COLO668 (cell line): Measurements from ENCODE around the gene CCND1.

Experiments used
- DNase-seq: peaks from one replicate; lab custom pipeline; 2025; ENCODE audit not compliant: unreplicated experiment; lab: John Stamatoyannopoulos, UW

Gene CCND1

DNA sequence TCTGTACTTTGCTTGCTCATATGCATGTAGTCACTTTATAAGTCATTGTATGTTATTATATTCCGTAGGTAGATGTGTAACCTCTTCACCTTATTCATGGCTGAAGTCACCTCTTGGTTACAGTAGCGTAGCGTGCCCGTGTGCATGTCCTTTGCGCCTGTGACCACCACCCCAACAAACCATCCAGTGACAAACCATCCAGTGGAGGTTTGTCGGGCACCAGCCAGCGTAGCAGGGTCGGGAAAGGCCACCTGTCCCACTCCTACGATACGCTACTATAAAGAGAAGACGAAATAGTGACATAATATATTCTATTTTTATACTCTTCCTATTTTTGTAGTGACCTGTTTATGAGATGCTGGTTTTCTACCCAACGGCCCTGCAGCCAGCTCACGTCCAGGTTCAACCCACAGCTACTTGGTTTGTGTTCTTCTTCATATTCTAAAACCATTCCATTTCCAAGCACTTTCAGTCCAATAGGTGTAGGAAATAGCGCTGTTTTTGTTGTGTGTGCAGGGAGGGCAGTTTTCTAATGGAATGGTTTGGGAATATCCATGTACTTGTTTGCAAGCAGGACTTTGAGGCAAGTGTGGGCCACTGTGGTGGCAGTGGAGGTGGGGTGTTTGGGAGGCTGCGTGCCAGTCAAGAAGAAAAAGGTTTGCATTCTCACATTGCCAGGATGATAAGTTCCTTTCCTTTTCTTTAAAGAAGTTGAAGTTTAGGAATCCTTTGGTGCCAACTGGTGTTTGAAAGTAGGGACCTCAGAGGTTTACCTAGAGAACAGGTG lies 11.1 kb downstream of the CCND1 start:
- DNase-seq, result no peak

DNA sequence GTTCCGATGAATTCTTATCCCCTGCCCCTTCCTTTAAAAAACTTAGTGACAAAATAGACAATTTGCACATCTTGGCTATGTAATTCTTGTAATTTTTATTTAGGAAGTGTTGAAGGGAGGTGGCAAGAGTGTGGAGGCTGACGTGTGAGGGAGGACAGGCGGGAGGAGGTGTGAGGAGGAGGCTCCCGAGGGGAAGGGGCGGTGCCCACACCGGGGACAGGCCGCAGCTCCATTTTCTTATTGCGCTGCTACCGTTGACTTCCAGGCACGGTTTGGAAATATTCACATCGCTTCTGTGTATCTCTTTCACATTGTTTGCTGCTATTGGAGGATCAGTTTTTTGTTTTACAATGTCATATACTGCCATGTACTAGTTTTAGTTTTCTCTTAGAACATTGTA lies 12.0 kb downstream of the CCND1 start:
- DNase-seq, result no peak

DNA sequence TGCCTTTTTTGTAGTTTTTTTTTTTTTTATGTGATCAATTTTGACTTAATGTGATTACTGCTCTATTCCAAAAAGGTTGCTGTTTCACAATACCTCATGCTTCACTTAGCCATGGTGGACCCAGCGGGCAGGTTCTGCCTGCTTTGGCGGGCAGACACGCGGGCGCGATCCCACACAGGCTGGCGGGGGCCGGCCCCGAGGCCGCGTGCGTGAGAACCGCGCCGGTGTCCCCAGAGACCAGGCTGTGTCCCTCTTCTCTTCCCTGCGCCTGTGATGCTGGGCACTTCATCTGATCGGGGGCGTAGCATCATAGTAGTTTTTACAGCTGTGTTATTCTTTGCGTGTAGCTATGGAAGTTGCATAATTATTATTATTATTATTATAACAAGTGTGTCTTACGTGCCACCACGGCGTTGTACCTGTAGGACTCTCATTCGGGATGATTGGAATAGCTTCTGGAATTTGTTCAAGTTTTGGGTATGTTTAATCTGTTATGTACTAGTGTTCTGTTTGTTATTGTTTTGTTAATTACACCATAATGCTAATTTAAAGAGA lies 12.5 kb downstream of the CCND1 start:
- DNase-seq, result no peak

DNA sequence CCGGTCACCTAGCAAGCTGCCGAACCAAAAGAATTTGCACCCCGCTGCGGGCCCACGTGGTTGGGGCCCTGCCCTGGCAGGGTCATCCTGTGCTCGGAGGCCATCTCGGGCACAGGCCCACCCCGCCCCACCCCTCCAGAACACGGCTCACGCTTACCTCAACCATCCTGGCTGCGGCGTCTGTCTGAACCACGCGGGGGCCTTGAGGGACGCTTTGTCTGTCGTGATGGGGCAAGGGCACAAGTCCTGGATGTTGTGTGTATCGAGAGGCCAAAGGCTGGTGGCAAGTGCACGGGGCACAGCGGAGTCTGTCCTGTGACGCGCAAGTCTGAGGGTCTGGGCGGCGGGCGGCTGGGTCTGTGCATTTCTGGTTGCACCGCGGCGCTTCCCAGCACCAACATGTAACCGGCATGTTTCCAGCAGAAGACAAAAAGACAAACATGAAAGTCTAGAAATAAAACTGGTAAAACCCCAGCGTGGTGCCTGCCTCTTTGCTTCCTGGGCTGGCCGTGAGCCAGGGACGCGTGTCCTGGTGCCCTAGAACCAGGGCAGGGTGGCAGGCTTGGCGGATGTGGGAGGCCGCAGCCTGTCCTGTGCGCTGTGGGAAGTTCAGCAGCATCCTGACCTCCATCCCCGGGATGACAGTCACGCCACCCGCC lies 13.2 kb downstream of the CCND1 start:
- peak; percentile 58 for DNase-seq

DNA sequence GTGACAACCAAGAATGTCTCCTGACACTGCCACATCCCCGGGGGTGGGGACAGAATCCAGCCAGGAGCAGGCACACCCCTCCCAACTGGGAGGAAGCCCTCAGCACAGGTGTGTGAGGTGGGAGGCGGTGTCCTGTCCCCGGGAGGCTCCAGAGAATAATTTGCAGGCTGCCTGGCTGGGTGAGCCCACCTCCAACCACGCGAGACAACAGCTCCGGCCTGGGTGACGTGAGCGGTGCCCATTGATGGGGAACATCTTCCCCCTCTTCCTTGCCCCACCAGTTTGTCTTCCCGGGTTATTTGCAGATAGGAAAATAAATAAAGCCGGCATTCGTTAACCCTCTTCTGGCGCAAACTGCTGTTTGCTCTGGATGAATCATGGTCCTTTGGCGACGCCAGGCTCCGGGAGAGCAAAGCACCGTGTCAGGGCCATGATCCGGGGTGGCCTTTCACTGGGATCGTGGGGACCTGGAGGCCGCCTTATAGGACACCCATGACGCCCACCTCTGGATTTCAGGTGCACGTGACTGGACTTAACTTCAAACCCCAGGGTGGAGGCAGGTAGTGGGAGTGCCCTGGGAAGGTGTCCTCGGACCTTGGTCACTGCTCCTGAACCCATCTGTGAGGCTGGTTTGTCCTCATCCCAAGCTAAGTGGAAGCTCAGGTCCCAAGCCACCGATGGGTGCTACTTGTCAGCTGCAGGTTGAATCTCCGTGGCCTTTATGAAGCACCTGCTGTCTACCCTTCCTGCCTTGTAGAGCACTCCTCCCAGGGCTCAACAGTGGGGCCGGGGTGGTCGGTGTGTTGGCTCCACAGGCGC lies 13.9 kb downstream of the CCND1 start:
- DNase-seq, result peak; percentile 59

DNA sequence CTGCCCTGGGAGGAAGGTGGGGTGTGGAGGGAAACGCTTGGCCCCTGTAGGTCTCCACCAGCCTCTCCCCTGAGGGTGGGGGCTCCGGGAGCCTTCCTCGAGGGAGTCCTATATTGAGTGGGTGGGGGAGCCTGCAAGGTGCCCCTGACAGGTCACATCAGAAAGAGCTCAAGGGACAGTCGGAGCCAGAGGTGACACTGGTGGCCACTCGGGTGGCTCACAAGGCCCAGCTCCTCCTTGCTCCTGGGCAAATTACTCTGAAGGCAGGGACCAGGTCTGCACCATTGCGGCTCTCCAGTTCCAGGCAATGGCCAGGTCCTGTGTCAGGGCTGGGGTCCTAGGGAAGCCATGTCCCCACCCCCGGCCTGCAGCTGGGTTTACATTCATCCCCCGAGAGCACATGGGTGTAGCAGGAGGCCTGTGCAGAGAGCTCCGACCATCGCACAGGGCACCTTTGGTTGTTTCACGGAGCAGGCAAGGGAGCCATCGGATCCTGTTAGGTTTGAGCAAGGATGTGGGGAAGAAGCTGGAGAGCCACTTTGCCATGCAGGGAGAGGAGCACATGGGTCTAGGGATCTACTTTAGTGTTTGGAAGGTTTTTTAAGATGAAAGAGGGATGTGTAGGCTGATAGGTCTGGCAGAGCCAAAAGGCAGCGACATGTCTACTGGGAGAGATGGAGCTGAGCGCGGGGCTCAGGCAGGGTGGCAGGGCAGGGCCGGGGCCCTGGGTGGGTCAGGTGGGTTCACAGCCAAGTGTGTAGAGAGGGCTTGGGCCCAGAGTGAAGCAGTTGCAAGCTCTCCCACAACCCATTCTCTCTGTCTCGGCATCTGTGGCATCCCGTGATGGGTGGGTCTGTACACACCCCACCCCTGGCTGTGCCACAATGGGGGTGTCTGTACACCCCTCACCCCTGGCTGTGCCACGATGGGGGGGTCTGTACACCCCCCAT lies 14.8 kb downstream of the CCND1 start:
- DNase-seq, result no peak

DNA sequence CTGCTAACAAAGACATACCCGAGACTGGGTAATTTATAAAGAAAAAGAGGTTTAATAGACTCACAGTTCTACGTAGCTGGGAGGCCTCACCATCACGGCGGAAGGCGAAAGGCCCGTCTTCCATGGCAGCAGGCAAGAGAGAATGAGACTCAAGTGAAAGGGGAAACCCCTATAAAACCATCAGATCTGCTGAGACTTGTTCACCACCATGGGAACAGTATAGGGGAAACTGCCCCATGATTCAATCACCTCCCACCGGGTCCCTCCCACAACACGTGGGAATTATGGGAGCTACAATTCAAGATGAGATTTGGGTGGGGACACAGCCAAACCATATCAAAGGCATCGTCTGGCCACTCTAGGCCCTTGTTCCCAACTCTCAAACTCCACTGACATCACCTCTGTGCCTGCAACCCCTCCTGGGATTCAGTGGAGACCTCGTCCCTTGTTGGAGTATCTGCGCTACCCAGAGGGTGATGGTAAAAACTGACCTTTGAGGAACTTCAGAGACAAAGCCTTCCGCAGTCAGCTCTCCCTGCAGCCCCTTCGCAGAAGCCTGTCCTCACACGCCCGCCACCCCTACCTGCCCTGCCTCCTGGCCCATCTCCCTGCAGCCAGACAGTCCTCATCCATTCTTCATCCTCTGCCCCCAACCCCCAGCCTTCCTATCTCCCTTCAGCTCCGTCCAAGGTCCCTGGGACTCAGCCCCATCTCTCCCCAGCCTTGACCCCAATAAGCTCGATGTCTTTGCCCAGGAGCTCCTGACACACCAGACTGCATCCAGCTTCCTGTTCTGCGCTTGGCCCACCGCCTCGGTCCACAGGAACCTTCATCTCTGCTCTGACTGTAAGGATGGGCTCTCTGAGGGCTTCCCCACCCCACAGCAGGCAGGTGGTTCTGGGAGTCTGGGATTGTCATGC lies 15.8 kb downstream of the CCND1 start:
- no peak for DNase-seq

DNA sequence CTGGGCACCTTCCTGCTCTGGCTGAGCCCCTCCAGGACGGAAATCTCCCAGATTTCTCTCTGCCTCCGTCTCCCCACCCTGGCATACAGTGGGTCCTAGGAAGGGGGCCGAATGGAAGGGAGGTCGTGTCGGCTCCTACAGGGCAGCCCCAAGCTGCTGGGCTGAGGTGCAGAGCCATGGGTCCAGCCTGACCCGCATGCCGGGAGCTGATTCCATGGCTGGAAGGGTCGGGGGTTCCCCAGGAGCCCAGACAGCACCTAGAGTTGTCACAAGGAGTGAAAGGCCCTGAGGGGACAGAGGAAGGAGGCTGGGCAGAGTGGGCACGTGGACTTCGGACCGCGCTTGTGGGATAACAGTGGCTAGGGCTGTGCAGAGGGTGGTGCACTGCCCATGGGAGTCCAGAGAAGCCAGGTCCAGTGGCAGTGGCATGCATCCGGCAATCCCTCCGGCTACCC lies 16.5 kb downstream of the CCND1 start:
- no peak for DNase-seq

DNA sequence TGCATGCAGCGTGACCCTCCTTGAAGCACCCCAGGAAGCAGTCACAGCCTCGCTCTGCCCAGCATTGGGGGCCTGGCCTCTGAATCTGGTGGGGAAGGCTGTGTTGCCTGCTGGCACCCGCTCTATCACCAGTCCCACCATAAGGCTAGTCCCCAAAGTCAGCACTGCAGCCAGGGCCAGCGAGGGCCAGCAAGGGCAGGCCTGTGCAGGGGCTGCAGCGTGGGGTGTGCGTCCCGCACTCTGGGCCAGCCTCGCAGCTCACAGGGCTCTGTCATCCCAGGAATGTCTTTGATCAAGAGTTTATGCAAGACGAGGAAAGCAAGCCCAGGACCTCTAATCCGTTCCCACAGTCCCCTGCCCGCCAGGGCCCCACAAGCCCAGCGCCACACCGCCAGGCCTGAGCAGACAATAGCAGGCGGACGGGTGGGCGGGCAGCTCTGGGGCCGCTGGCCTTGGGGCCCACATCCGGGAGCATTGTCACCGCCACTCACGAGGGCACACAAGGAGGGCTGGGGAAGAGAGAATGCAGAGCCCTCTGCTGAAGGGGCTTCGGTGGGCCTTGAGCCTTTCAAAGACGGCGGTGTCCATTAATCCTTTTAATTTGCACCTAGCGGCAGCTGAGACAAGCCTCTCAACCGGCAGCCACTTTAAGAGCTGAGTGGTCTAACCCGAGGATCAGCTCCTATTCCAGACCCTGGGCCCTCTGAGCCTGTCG lies 17.1 kb downstream of the CCND1 start:
- DNase-seq, result no peak

DNA sequence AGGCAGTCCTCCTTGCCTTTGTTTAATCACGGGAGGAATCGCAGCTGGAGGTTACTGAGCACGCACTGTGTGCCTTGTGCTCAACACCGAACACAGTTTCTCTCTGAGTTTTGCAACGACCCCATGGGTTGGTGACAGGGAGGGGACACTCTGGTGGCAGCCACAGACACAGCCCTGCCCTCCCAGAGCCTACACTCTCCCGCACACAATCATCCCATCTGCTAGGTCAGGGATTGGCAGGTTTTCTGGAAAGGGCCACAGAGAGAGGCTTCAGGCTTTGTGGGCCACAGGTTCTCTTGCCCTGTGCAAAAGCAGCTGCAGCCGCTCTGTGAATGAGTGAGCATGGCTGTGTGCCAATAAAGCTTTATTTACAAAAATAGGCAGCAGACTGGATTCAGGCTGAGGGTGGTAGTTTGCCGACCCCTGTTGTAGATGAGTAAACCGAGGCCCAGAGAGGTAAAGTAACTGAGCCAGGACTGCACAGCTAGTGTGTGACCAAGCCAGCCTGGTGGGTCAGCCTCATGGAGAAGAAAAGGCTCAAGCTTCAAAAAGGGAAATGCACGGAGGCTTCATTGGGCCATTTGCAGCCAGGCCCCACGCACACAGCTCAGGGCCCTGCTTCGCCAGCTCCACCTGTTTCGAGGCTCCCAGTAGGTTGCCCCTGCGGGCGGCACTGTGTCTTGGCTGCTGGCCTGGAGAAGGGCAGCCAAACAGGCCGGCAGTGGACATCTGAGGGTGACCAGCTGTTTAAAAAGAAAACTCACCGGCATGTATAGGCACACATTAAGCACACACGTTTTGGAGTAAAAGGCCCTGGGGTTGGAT lies 17.9 kb downstream of the CCND1 start:
- DNase-seq, result no peak

DNA sequence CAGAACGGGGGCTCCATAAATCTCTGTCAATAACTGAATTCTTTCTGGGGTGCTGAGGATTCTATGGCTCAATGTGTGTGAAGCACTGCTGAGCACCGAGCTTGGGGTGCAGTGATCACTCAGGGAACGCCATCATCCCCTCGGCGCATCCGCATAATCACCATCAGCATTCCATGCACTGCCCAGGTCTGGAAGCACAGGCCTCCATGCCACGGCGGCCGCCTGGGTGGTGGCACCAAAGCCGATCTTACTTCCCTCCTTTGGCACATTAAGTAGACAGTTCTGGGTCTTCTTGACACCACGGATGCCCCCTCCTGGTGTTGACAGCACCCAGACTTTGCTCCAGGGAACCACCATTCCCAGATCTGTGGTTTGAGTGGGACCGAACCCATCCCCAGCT lies 18.6 kb downstream of the CCND1 start:
- no peak for DNase-seq

DNA sequence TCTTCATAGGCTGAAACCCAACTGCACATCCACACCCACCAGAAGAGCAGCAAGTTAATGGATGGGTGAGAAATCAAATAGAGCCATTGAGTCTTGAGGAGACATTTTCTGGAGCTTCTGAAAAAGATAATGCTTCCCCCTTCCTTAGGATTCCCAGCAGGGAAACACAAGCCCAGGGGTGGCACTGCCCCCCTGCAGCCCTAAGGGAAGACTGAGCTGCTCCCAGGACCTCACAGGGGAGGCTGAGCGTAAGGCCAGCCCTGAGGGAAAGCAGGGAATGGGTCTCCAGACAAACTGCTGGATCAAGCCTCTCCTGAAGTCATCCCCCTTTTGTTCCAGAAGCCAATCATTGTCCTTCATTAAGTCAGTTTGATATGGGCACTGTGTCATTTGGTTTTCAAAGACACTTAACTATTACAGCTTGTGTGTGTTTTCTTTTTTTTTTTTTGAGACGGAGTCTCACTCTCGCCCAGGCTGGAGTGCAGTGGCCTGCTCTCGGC lies 19.1 kb downstream of the CCND1 start:
- DNase-seq, result no peak

DNA sequence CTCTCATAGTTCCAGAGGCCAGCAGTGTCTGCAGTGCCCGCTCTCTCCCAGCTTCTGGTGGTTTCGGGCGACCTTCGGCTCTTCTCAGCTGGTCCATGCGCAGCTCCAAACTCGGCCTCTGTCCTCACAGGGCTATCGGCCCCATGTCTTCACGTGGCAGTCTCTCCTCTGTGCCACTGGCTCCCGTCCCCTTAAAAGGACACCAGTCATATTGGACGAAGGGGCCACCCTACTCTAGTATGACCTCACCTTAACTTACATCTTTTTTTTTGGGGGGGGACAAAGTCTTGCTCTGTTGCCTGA lies 20.4 kb downstream of the CCND1 start:
- no peak for DNase-seq

DNA sequence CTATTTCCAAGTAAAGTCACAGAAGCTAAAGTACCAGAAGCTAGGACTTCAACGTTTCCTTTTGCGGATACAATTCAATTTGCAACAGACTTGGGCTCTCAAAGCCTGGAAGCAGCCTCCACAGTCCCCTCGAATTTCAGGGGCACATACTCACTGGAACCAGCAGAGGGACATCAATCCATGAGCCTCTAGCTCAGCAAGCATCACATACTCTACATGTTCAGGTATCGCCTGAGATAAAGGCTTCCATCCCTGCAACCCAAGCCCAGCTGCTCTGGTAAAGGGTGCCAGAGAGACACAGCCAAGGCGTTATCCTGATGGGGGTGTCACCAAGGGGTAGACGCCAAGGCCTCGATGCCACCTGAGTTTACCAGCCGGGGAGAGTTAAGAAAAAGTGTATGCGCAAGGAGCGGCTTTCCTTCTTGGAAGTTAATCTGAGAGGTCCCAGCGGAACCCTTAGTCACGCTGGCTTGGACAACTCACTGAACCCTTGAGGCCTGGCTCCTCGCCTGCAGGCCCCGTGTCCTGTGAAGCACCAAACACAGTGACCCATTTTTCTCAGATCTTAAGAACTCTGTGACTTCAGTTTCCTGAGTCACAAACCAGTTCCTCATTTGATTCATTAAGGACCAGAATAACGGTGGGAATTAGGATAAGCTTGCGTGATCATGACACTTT lies 21.2 kb downstream of the CCND1 start:
- no peak for DNase-seq

DNA sequence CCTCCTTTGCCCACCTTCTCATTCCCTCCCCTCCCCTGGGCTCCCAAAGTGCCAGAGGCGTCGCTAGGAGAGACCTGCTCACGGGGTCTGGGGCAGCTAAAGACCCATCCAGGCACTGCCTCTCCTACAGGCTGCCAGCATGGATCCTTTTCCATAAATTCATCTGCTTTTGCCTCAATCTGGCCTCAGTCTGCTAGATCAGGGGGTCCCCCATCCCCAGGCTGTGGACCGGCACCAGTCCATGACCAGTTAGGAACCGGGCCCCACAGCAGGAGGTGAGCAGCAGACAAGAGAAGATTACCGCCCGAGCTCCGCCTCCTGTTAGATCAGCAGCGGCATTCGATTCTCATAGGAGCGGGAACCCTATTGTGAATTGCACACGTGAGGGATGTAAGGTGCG lies 21.9 kb downstream of the CCND1 start:
- no peak for DNase-seq

DNA sequence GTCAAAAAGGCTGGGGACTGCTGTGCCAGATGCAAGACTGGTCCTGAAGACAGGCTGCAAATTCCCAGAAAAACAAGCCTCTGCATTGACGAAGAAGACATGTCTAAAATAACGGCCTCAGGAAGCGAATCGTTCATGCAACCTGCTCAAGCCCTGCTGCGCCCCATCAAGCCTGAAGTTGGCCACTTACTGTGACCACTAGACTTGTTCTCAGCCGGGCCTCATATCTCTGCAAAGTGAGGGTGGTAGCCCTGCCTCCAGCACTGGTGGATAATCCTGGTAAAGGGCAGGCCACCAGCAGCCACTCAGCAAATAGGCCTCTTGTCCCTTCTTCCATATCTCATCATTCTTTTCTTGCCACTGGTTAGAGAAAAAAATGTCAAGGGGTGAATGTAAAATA lies 22.4 kb downstream of the CCND1 start:
- no peak for DNase-seq

DNA sequence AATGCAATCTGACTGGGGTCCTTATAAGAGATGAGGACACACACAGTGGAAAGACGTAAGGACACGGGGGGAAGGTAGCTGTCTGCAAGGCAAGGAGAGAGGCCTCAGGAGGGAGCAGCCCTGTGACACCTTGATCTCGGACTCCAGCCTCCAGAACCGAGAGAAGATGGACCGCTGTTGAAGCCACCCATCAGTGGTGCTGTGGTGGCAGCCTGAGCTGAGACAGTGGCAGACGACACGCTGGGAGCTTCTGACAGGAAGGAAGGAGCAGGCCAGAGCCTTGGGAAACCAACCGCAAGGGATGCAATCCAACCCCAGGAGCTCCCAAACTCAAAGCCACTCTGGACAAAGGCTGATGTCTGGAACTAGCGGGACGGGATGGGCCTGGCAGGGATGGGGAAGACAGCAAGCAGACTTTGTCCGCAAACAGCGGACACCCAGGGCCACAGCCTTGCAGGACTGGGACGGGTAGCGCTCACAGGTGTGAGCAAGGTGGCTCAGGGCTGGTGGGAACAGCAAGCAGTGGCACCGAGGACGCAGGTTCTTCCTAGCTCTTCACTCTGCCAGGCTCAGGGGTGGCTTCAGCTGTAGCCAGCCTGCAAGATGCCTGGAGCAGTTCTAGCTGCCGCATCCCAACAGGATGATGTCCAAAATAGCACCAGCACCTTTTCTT lies 23.3 kb downstream of the CCND1 start:
- DNase-seq, result no peak
